ENCODE results near the gene ADAM19.

ADAM19 gene

DNA sequence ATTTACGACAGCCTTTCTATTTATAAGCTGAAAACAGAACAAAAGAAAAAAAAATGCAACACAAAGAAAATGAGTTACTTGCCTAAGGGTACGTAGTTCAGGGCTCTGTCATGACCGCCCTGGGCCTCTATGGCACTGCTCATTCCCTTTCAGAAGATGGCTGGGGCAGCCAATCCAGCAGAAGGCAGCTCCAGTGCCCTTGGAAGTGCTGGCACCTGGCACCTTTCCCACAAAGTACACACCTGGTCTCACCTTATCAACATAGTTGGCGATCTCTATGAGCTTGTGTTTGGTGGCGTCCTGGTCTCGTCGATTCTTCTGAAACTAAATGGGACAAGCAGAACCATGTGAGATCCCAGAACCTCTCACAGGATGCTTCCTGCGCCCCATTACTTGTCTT is 62.4 kb downstream of the ADAM19 start:
- DNase-seq (ENCODE audit: extremely low read depth, low read depth) = no peak
- TF ChIP-seq, protein P1, sequence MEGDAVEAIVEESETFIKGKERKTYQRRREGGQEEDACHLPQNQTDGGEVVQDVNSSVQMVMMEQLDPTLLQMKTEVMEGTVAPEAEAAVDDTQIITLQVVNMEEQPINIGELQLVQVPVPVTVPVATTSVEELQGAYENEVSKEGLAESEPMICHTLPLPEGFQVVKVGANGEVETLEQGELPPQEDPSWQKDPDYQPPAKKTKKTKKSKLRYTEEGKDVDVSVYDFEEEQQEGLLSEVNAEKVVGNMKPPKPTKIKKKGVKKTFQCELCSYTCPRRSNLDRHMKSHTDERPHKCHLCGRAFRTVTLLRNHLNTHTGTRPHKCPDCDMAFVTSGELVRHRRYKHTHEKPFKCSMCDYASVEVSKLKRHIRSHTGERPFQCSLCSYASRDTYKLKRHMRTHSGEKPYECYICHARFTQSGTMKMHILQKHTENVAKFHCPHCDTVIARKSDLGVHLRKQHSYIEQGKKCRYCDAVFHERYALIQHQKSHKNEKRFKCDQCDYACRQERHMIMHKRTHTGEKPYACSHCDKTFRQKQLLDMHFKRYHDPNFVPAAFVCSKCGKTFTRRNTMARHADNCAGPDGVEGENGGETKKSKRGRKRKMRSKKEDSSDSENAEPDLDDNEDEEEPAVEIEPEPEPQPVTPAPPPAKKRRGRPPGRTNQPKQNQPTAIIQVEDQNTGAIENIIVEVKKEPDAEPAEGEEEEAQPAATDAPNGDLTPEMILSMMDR (IDR thresholded peaks at IDR 0.05; ENCODE audit: low read depth, low read length) = no peak

DNA sequence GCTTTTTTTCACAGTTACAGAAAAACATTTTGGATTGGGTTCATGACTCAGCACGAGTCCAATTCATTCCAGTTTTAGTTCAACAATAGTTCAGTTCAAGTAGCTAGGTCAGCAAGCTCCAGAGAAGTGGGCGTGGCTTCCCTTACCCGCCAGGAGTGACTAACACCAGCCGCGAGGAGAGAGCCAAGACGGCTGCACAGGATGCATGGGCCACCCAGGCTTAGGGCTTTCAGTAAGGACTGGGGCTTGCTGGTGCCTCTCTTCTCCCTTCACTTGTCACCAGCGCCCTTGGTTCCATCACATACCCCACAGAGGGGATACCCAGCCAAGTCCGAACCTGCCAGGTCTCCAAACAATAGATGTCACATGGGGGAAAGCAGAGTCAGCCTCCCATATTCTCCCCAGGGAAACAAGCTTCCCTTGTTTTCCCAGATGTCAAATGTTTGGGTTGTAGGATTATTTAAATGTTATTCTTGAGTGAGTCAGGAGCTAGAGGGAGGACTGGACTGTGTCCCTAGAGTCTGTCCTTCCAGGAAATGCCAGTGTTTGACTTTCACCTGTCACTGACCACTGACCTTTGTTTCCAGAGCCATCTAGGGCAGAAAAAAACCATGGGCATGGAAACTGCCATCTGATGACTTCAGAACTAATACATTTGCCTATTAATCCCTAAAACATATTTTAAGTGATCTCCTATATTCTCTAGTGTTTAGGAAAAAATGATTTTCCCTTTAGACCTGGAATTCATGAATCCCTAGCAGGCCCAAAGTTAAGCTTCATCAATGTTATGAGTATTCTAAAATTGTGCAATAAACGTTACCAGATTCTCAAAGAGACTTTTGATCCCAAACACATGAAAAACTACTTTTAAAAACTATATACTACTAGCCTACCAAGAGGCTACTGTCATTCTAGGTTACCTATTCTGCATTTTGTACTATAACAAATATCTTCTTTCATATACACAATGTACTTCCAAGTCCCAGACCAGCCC is 63.6 kb downstream of the ADAM19 start:
- TF ChIP-seq, protein P1 (IDR thresholded peaks at IDR 0.05; ENCODE audit: low read depth, low read length) = no peak

DNA sequence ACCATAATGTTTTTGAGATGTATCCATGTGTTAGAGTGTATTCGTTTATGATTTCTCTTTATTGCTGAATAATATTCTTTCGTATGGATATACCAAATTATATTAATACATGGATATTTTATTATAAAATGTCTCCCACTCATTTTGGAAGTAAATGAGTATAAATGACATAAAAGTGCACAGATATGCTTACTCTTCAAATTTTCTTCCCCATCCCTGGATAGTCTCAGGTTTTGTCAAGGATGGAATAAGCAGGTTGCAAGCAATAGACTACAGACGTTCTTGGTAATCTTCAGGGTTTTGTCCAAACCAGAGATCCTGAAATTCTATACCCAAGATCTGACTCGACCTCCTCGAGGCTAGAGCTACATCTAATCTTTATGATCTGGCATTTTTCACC is 64.9 kb downstream of the ADAM19 start:
- no peak for DNase-seq (ENCODE audit: extremely low read depth, low read depth)
- TF ChIP-seq, protein P1 (IDR thresholded peaks at IDR 0.05; ENCODE audit: low read depth, low read length) = no peak

More for the DNA sequence above, 63.6 kb downstream of the ADAM19 start:
- DNase-seq (ENCODE audit: extremely low read depth, low read depth) = peak; percentile 94

DNA sequence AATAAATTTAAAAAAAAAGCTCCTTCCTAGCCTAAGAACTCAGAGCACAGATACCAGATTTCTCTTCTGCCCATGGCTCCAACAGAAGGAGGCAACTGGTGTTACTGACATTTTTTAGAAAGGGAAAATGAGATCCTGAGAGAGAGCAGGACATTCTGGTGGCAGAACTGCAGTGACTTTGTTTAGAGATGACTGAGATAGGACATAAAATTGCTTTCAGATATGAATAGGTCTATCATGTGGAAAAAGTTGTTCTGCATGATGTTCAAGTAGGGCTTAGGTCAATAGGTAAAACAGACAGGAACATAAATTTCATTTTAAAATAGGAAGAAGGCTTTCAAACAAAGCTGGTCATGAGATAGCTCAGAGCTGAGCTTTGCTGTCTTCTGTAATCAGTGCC is 66.0 kb downstream of the ADAM19 start:
- DNase-seq (ENCODE audit: extremely low read depth, low read depth) = no peak
- TF ChIP-seq, protein P1 (IDR thresholded peaks at IDR 0.05; ENCODE audit: low read depth, low read length) = no peak

DNA sequence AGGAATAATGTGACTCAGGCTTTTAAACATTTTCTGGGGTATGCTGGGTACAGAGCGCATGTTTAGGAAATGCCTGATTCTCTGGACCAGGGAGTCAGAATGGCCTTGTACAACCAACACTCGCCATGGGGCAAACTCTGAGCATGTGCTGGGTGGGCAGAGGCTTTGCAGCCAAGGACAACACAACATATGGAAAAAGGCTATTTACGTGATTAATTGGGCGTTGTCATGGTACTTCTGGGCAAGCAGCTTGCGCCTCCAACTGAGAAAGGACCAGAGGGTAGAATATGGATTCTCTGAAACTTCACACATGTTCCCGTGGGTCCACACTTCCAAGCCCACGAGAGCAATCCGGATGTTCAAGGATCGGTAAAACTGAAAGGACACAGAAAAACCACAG is 66.5 kb downstream of the ADAM19 start:
- no peak for DNase-seq (ENCODE audit: extremely low read depth, low read depth)
- TF ChIP-seq, protein P1 (IDR thresholded peaks at IDR 0.05; ENCODE audit: low read depth, low read length) = no peak

DNA sequence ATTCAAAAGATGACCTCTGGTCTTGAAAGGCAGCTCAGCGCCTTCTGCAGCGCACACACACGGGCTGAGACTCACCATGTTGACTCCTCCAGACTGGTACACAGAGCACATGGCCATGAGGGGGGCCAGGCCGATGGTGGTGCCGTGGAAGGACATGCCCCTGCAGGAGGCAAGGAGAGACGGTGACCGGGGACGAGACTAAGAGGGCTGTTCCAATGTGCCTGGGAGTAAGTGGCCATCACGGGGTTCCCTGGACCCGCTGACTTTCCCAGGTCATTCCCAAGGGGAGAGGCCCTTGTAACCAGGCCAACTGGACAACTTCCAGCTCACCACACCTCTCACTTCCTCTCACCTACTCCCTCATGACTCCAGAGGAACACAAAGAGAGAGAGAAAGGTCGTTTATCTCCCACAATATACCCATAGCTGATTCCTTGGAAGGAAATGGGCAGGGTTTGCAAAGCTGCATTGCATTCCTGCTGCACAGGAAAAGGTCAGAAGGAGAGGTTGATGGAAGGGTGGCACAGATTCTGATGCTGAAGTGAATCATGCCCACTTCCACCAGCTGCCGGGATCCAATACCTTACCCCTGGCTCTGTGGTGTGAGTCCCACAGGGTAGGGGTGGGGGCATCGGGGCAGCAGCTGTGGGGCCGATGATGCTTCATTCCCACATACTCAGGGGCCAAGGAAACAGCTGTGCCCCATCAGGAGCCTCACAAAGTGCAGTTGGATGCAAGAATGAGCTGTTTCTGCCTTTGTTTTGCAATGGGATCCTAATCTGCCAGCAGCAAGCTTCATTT is 68.4 kb downstream of the ADAM19 start:
- no peak for DNase-seq (ENCODE audit: extremely low read depth, low read depth)
- TF ChIP-seq, protein P1 (IDR thresholded peaks at IDR 0.05; ENCODE audit: low read depth, low read length) = no peak
